ENCODE data around the gene C14orf180.

GRCh38 chr14:104585966-104586697 lies 6.6 kb downstream of the C14orf180 start:
- TF ChIP-seq SIN3A (IDR thresholded peaks at IDR 0.05; ENCODE audit: borderline replicate concordance, insufficient read depth, low read depth, low read length), result no peak
- TF ChIP-seq CTCF (IDR thresholded peaks at IDR 0.05), result no peak
